GM18861 (cell line): ENCODE results near the gene PTTG2.
"Not testable (repeated sequence)": the region's sequence is repeated elsewhere in the genome, so short reads cannot be mapped to it uniquely, and the experiment has no call there.

Experiments
- ATAC-seq: cut with Tn5 transposase; IDR thresholded peaks from one replicate; pipeline ENCODE4 v1.9.1; 2021; ENCODE audit not compliant: unreplicated experiment

Gene PTTG2

GRCh38 chr4:37960098-37960497, at the start of gene PTTG2:
Gene PTTG2 (plus strand): TSS chr4:37960398. CDS start chr4:37960435, 37 bp downstream.
- ATAC-seq = no peak

DNA sequence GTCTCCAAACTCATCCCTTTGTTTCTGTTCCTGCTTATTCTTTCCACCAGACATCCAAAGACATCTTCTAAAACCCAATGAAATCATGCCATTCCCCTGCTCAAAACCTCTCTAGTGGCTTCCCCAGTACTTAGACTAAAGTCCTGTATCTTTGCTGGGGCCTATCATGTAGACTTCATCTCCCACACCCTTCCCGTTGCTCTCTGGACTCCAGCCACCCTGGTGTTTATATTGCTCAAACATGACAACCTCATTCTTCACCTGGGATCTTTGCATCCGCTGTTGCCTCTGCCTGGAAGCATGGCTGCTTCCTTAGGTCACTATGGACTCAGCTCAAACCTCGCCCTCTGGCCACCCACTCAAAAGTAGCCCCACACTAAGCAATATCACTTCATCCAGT, 45.7 kb upstream of the PTTG2 start:
- ATAC-seq = no peak

- ATAC-seq = no peak
Observed at GRCh38 chr4:37917388-37917787, 42.8 kb upstream of the PTTG2 start.

DNA sequence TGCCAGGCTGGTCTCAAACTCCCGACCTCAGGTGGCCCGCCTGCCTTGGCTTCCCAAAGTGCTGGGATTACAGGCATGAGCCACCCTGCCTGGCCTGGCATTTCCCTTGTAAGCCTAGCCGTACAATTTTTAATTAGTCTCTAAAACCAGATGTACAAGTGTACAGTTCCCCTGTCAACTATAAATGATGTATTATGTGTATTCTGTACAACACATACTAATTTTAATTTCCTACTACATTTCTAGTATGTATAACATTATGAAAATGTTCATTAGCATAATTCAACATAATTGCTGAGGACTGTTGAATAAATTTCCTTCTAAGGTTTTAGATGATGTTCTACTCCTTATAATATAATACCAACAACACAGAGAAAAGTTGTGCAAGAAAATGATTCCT, 41.5 kb upstream of the PTTG2 start:
- ATAC-seq = no peak

DNA sequence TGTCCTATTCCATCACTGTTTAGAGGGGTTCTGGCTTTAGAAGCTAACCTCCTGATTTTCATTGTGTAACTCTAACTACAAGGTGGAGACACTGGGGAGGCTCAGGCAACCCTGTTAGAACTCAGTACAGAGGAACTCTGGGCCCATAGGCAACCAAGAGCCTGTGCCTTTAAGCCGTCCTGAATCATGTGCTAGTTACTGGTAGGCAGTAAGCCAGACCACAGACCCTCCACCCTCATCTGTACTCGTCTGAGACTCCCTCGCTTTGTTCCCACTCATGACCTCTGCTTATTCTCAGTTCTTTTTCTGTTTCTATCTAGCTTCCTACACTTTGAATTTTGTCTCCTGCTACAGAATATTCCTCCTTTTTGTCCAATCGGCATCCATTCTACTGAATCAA, 37.9 kb upstream of the PTTG2 start:
- ATAC-seq = no peak

DNA sequence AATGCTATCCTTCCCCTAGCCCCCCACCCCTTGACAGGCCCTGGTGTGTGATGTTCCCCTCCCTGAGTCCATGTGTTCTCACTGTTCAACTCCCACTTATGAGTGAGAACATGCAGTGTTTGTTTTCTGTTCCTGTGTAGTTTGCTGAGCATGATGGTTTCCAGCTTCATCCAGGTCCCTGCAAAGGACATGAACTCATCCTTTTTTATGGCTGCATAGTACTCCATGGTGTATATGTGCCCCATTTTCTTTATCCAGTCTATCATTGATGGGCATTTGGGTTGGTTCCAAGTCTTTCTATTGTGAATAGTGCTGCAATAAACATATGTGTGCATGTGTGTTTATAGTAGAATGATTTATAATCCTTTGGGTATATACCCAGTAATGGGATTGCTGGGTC, 37.1 kb upstream of the PTTG2 start:
- not testable (repeated sequence) for ATAC-seq

- ATAC-seq = no peak
Observed at GRCh38 chr4:37924946-37925345, 35.3 kb upstream of the PTTG2 start.

DNA sequence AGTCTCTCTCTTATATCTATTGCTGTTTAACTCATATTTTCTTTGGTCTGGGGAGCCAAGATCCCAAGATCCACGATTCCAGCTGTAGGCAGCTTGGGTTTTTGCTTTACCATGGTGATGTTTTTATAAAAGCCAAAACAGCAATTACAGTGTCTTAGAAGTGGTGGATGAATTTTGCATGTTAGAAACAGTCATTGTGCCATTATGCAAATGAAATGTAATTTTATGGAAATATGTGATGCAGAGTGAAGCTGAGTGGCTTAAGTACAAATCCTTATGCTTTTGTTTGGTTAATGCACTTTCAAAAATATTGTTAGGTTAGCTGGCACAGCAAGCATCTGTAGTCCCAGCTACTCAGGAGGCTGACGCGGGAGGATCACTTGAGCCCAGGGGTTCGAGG, 32.8 kb upstream of the PTTG2 start:
- no peak for ATAC-seq

- ATAC-seq = no peak
Observed at GRCh38 chr4:37928426-37929416, 31.5 kb upstream of the PTTG2 start.

DNA sequence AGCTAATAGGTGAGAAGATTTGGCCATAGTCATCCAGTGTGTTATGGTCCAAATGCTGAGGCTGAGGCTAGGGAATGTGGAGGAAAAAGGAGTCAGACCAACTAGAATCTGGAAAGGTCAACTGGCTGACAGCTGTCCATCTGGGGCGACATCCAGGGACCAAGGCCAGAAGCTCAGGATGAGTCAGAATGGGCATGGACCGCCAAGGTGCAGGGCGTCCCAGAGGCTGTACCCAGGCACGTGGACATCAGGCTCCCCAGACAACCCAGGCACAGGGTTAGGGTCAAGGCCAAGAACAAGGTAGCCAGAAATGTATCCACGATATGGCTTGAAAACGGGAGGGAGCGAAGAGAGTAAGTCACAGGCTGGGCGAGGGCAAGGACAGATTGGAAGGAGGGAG, 26.1 kb upstream of the PTTG2 start:
- ATAC-seq = no peak

DNA sequence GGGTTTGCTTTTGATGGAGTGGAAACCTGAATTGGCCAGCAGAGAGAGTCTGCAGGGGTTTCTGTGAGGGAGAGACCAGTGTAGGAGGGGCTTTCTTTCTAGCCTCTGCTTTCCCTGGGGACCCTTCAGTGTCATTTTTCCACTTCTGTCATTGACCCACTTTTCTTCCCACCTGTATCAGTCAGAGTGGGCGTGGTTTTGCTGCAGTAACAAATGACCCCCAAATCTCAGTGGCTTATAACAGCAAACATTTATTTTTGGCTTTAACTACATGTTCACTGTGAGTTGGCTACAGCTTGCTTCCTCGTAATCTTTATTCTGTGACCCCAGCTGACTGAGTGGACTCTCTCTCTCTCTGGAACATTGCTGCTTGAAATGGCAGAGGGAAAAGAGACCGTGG, 25.6 kb upstream of the PTTG2 start:
- ATAC-seq = no peak

DNA sequence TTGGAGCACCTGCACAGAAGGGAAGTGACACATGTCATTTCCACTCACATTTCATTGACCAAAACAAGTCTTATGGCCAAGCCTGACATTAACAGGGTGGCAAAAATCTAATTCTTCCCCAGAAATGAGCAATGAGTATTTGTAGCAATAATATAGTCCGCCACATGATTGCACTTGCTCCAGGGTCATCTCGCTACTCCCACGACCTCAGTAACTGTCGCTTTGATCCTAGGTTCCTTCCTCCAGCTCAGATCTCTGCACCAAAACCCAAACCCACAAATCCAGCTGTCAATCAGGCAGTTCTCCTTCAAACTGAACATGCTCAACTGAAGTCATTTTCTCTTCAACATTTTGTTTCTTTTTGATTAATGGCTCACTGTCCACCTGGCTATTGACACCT, 25.2 kb upstream of the PTTG2 start:
- ATAC-seq = no peak

DNA sequence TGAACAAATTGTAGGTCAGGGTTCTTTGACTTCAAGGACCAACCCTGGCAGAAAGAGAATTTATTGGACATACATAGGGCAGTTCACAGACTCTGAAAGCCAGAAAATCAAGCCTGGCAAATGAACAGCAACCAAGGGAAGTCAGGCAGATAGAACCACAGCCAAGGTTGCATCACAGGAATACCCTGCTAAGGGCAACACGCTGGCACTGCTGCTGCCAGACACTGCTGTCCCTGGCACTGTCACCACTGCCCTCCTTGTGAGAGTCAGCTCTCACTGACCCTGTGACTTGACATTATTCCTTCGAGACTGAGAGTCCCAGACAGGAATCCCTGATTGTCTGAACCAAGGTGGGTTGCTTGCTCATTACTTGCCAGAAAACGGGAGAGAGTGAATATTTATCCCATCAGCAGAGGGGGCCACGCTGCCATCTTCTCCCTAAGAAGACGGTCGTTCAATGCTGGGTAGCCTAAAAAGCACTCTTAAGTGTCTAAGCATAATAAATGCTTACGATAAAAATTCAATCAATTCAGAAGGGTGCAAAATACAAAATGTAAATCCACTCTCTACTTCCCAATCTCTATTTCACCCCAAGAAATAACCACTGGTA, 23.2 kb upstream of the PTTG2 start:
- ATAC-seq = no peak

DNA sequence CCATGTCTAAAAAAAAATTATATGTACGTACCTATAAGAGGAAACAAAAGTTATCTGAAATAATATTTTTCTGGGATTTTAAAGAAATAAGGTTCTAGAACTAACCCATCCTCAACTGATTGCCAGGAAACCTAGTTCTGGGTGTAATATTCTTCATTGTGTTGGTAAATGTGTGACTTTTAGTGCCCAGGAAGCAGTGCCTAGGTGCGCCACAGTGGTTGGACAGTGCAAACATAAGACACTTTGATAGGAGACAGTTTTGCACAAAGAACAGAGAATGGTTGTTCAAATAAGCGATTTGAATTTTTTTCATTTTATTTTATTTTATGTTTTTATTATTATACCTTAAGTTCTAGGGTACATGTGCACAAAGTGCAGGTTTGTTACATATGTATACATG, 22.0 kb upstream of the PTTG2 start:
- ATAC-seq = no peak

DNA sequence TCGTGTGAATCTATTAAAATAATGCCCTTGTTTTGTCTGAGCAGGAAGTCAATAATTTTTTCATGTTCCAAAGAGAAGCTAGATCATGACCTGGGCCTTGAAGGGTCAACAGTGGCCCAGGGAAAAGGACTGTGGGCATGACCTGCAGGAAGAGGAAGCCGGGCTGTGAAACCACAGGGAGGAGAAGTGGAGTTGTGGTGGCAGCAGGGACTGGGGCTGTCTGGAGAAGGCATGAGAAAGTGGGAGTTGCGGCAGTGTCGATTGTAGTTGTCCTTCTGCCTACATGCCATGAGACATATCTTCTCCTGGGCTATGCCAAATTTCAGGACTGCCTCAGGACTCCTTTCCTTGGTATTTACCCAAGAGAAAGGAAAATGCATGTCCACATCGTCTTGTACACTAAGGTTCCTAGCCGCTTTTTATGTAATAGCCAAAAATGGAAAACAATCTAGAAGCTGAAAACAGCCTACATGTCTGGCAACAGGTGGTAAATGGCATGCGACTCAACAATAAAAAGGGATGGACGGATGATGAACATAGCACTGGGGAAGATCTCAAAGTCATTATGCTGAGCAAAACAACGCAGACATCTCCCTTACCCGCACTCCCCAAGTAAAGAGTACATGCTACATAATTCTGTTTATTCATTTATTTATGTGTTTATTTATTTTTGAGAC, 13.6 kb upstream of the PTTG2 start:
- ATAC-seq = no peak

DNA sequence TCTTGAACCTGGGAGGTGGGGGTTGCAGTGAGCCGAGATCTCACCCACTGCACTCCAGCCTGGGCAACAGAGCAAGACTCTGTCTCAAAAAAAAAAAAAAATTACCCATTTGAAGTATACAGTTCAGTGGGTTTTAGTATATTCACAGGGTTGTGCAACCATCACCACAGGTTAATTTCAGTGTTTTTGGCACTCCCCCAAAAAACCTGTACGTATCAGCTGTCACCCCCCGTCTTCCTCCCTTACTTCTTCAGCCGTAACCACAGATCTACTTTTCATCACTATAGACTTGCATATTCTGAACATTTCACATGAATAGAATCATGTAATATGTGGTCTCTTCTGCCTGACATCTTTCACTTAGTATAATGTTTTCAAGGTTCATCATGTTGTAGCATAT, 11.7 kb upstream of the PTTG2 start:
- ATAC-seq = no peak

- ATAC-seq = no peak
Observed at GRCh38 chr4:37949636-37950426, 10.4 kb upstream of the PTTG2 start.

- ATAC-seq = no peak
Observed at GRCh38 chr4:37951461-37952352, 8.5 kb upstream of the PTTG2 start.

DNA sequence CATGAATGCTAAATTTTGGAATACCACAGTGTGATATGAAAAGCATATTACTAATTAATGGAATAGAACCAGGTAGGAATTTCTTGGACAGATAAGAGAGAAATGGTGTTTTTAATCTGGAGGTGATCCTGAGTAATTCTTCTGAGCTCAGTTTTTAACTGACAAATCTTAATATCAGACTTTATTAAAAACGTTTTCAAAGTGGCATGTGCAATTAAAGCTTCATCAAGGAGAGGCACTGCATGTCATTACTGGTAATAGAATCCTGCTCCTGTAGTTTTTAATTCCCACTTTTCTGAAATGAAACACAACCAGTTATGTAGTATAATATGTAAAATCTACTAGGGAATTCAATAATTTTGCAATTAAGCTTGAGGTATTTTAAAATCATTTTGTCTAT, 7.0 kb upstream of the PTTG2 start:
- no peak for ATAC-seq
